Measurements from ENCODE around the gene TEX2.

DNA sequence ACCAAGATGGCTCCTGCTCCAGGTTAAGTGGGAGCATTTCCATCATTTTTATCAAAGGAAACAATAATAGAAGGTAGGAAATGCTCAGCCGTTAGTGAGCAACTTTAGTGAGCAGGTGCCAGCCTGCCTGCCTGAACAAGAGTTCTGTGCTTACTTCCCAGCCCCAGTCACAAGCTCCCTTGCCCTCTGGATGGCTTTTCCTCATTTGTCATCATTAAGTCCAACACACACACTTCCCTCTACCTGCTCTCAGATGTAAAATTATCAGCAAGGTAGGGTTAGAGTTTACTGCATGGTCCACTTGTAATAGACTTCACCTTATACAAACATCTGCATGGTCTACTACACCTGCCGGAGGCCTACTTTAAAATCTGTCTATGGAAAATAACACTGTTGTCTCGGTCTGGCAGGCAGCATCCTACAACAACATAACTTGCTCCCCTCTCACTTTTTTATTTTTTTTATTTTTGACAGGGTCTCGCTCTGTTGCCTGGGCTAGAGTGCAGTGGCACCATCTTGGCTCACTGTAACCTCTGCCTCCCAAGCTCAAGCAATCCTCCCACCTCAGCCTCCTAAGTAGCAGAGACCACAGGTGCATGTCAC, 12.7 kb downstream of the TEX2 start:
- TF ChIP-seq, protein P1, sequence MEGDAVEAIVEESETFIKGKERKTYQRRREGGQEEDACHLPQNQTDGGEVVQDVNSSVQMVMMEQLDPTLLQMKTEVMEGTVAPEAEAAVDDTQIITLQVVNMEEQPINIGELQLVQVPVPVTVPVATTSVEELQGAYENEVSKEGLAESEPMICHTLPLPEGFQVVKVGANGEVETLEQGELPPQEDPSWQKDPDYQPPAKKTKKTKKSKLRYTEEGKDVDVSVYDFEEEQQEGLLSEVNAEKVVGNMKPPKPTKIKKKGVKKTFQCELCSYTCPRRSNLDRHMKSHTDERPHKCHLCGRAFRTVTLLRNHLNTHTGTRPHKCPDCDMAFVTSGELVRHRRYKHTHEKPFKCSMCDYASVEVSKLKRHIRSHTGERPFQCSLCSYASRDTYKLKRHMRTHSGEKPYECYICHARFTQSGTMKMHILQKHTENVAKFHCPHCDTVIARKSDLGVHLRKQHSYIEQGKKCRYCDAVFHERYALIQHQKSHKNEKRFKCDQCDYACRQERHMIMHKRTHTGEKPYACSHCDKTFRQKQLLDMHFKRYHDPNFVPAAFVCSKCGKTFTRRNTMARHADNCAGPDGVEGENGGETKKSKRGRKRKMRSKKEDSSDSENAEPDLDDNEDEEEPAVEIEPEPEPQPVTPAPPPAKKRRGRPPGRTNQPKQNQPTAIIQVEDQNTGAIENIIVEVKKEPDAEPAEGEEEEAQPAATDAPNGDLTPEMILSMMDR (IDR thresholded peaks at IDR 0.05; ENCODE audit: low read depth, low read length): no peak
- no peak for TF ChIP-seq EZH2phosphoT487 (IDR thresholded peaks at IDR 0.05; ENCODE audit: low read depth)

Data from OCI-LY3 (cell line).